OCI-LY1 (cell line): Measurements from ENCODE around the gene FOXN3.

Experiments
- H2AFZ ChIP-seq: fragments of 200-600 bp; sonication (generic), shearing (Covaris generic); 2 replicates; pipeline ENCODE4 v1.6.0; 2014; ENCODE audit warnings: antibody characterized with exemption, mild to moderate bottlenecking, low read length
- H3F3A ChIP-seq: fragments of 200-600 bp; sonication (generic), shearing (Covaris generic); 2 replicates; pipeline ENCODE4 v1.6.0; 2014; ENCODE audit warnings: mild to moderate bottlenecking, antibody characterized with exemption, low read length, moderate library complexity; ENCODE audit not compliant: insufficient read depth
- H3K27ac ChIP-seq: fragments of 200-600 bp; sonication (generic); 2 replicates; pipeline ENCODE4 v1.5.1; 2014; ENCODE audit warnings: low read length, mixed run types, mild to moderate bottlenecking, low read depth; ENCODE audit not compliant: poor library complexity, severe bottlenecking
- H3K27me3 ChIP-seq: fragments of 200-600 bp; sonication (generic); 2 replicates; pipeline ENCODE4 v1.6.0; 2014; ENCODE audit warnings: antibody characterized with exemption, mild to moderate bottlenecking, low read length, moderate library complexity; ENCODE audit not compliant: insufficient read depth
- H3K36me3 ChIP-seq: fragments of 200-600 bp; sonication (generic); 2 replicates; pipeline ENCODE4 v1.6.1; 2014; ENCODE audit warnings: mild to moderate bottlenecking, antibody characterized with exemption, low read length, moderate library complexity, mixed read lengths; ENCODE audit not compliant: insufficient read depth
- H3K4me1 ChIP-seq: fragments of 200-600 bp; sonication (generic); 2 replicates; pipeline ENCODE4 v1.5.1; 2014; ENCODE audit warnings: mild to moderate bottlenecking, low read length, moderate library complexity; ENCODE audit not compliant: insufficient read depth, severe bottlenecking
- H3K4me2 ChIP-seq: fragments of 200-600 bp; sonication (generic), shearing (Covaris generic); 2 replicates; pipeline ENCODE4 v1.6.1; 2014; ENCODE audit warnings: low read length
- H3K4me3 ChIP-seq: fragments of 200-600 bp; sonication (generic); 2 replicates; pipeline ENCODE4 v1.5.1; 2014; ENCODE audit warnings: low read length, low read depth, mild to moderate bottlenecking, mixed read lengths; ENCODE audit not compliant: poor library complexity, severe bottlenecking
- H3K79me2 ChIP-seq: fragments of 200-600 bp; shearing (Covaris generic); 2 replicates; pipeline ENCODE4 v1.6.1; 2016; ENCODE audit warnings: mixed run types, low read length, mixed read lengths; ENCODE audit not compliant: insufficient read depth
- H3K9ac ChIP-seq: fragments of 200-600 bp; sonication (generic), shearing (Covaris generic); 2 replicates; pipeline ENCODE4 v1.6.1; 2014; ENCODE audit warnings: mild to moderate bottlenecking, low read length, mixed read lengths
- H3K9me2 ChIP-seq: fragments of 200-600 bp; sonication (generic), shearing (Covaris generic); 2 replicates; pipeline ENCODE4 v1.6.1; 2014; ENCODE audit warnings: low read depth, mild to moderate bottlenecking, low read length, mixed read lengths
- H3K9me3 ChIP-seq: fragments of 200-600 bp; shearing (Covaris generic); 2 replicates; pipeline ENCODE4 v1.6.1; 2014; ENCODE audit warnings: low read length, mixed read lengths
- H4K20me1 ChIP-seq: fragments of 200-600 bp; sonication (generic), shearing (Covaris generic); 2 replicates; pipeline ENCODE4 v1.6.0; 2016; ENCODE audit warnings: mild to moderate bottlenecking, low read length; ENCODE audit not compliant: insufficient read depth
- CTCF ChIP-seq: fragments of 200-600 bp; sonication (generic), shearing (Covaris generic); IDR thresholded peaks from 2 replicates; pipeline ENCODE4 v1.5.1; 2017; ENCODE audit warnings: mild to moderate bottlenecking, antibody characterized with exemption, low read length, moderate library complexity, mixed read lengths
- EZH2 ChIP-seq: fragments of 200-600 bp; sonication (generic), shearing (Covaris generic); IDR thresholded peaks from 2 replicates; pipeline ENCODE4 v1.8.0; 2017; ENCODE audit warnings: borderline replicate concordance, mixed run types, mild to moderate bottlenecking, antibody characterized with exemption, low read length, moderate library complexity, mixed read lengths

FOXN3 gene

GRCh38 chr14:89242652-89243279 is 174.3 kb downstream of the FOXN3 start:
- H3K4me1 ChIP-seq, result peaks cover 53% of the 10 kb centered on the region
- no peaks in the 10 kb centered on the region for H3K9me3 ChIP-seq
- peak overlapping the region; percentile 58 for H3K27ac ChIP-seq
- H3K4me3 ChIP-seq, result peak overlapping the region; percentile 34
- no peaks in the 10 kb centered on the region for H3F3A ChIP-seq
- H3K27me3 ChIP-seq, result no peaks in the 10 kb centered on the region
- H3K9me2 ChIP-seq, result no peaks in the 10 kb centered on the region
- H3K9ac ChIP-seq, result no peak overlapping the region; the same call in 1 of the 2 replicates
- no peaks in the 10 kb centered on the region for H4K20me1 ChIP-seq
- TF ChIP-seq EZH2 (no peak), CTCF (no peak)
- H3K36me3 ChIP-seq, result peaks cover 4% of the 10 kb centered on the region
- H2AFZ ChIP-seq, result no peak overlapping the region
- peak overlapping the region; percentile 40 for H3K4me2 ChIP-seq
- no peaks in the 10 kb centered on the region for H3K79me2 ChIP-seq

GRCh38 chr14:89241934-89242651 is 174.9 kb downstream of the FOXN3 start:
- H3K4me1 ChIP-seq, result peaks cover 53% of the 10 kb centered on the region
- H3K27me3 ChIP-seq, result no peaks in the 10 kb centered on the region
- H4K20me1 ChIP-seq, result no peaks in the 10 kb centered on the region
- H3K4me2 ChIP-seq, result peak overlapping the region; percentile 40; the same call in 1 of the 2 replicates
- no peak overlapping the region for H3K27ac ChIP-seq
- H3K9me3 ChIP-seq, result no peaks in the 10 kb centered on the region
- no peak overlapping the region for H2AFZ ChIP-seq
- no peaks in the 10 kb centered on the region for H3K9me2 ChIP-seq
- H3K79me2 ChIP-seq, result no peaks in the 10 kb centered on the region
- no peak overlapping the region; the same call in 1 of the 2 replicates for H3K9ac ChIP-seq
- TF ChIP-seq CTCF (peak; percentile 40; the same call in 1 of the 2 replicates), EZH2 (no peak)
- H3K4me3 ChIP-seq, result no peak overlapping the region
- peaks cover 4% of the 10 kb centered on the region for H3K36me3 ChIP-seq
- no peaks in the 10 kb centered on the region for H3F3A ChIP-seq

- no peak for TF ChIP-seq EZH2
- TF ChIP-seq CTCF, result no peak
- peak overlapping the region; percentile 19 for H3K27ac ChIP-seq
- H3K79me2 ChIP-seq, result no peaks in the 10 kb centered on the region
- H3K4me3 ChIP-seq, result no peak overlapping the region
- no peaks in the 10 kb centered on the region for H3F3A ChIP-seq
- H3K9ac ChIP-seq, result no peak overlapping the region
- H2AFZ ChIP-seq, result no peak overlapping the region
- H3K4me2 ChIP-seq, result no peak overlapping the region
- peaks cover 4% of the 10 kb centered on the region for H3K36me3 ChIP-seq
- H3K9me3 ChIP-seq, result no peaks in the 10 kb centered on the region
- no peaks in the 10 kb centered on the region for H3K9me2 ChIP-seq
- H4K20me1 ChIP-seq, result no peaks in the 10 kb centered on the region
- H3K27me3 ChIP-seq, result no peaks in the 10 kb centered on the region
- H3K4me1 ChIP-seq, result peaks cover 53% of the 10 kb centered on the region
Observed at GRCh38 chr14:89241257-89241656, 175.8 kb downstream of the FOXN3 start.
